ENCODE data around the gene CAMK2D.
"Not testable (repeated sequence)": the region's sequence is repeated elsewhere in the genome, so short reads cannot be mapped to it uniquely, and the experiment has no call there.

Gene CAMK2D

DNA sequence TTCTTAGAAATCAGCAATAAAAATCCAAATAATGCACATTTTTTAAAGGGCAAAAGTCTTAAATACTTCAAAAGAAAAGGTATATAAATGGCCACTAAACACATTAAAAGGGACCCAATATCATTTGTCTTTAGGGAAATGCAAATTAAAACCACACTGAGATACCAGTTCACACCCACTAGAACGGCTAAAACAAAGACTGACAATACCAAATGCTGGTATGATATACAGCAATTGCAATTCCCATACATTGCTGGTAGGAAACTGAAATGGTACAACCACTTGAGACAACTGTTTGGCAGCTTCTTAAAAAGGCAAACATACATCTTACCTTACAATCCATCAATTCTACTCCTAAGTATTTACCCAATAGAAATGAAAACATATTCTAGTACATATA lies 33.7 kb downstream of the CAMK2D start:
- TF ChIP-seq, protein P1, sequence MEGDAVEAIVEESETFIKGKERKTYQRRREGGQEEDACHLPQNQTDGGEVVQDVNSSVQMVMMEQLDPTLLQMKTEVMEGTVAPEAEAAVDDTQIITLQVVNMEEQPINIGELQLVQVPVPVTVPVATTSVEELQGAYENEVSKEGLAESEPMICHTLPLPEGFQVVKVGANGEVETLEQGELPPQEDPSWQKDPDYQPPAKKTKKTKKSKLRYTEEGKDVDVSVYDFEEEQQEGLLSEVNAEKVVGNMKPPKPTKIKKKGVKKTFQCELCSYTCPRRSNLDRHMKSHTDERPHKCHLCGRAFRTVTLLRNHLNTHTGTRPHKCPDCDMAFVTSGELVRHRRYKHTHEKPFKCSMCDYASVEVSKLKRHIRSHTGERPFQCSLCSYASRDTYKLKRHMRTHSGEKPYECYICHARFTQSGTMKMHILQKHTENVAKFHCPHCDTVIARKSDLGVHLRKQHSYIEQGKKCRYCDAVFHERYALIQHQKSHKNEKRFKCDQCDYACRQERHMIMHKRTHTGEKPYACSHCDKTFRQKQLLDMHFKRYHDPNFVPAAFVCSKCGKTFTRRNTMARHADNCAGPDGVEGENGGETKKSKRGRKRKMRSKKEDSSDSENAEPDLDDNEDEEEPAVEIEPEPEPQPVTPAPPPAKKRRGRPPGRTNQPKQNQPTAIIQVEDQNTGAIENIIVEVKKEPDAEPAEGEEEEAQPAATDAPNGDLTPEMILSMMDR (IDR thresholded peaks at IDR 0.05; ENCODE audit: low read depth, low read length, missing control alignments): no peak

DNA sequence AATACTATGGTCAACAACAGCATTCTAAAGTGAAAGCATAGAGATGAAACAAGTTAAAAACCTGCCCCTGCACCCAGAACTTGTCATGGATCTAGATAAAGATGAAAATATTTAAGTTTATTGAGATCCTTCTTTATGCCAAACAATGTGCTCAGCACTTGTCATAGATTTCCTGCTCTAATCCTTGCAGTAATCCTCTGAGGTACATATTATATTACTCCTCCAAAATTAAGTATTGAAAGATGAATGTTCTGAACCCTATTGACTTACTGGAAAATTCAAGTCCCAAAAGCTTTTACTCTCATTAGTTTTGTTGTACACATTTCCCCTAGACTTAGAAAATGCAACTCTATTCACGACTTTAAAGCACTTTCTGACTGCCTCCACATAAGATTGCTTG lies 35.6 kb downstream of the CAMK2D start:
- DNase-seq (ENCODE audit: extremely low read depth, low read depth): no peak
- TF ChIP-seq, protein P1 (IDR thresholded peaks at IDR 0.05; ENCODE audit: low read depth, low read length, missing control alignments): no peak
- H3K4me3 ChIP-seq (replicated peaks; ENCODE audit: low read depth, low read length): no peak overlapping the region

More for the DNA sequence above, 33.7 kb downstream of the CAMK2D start:
- no peak overlapping the region for H3K4me3 ChIP-seq (replicated peaks; ENCODE audit: low read depth, low read length)
- DNase-seq (ENCODE audit: extremely low read depth, low read depth): no peak

DNA sequence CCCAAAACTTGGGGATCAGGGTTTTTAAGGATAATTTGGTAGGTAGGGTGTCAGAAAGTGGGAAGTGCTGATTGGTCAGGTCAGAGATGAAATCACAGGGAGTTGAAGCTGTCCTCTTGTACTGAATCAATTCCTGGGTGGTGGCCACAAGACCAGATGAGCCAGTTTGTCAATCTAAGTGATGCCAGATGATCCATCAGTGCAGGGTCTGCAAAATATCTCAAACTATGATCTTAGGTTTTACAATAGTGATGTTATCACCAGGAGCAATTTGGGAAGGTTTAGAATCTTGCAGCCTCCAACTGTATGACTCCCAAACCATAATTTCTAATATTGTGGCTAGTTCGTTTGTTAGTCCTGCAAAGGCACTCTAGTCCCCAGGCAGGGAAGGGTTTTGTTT lies 43.3 kb downstream of the CAMK2D start:
- H3K4me3 ChIP-seq (replicated peaks; ENCODE audit: low read depth, low read length): no peak overlapping the region
- DNase-seq (ENCODE audit: extremely low read depth, low read depth): no peak
- TF ChIP-seq, protein P1 (IDR thresholded peaks at IDR 0.05; ENCODE audit: low read depth, low read length, missing control alignments): no peak

DNA sequence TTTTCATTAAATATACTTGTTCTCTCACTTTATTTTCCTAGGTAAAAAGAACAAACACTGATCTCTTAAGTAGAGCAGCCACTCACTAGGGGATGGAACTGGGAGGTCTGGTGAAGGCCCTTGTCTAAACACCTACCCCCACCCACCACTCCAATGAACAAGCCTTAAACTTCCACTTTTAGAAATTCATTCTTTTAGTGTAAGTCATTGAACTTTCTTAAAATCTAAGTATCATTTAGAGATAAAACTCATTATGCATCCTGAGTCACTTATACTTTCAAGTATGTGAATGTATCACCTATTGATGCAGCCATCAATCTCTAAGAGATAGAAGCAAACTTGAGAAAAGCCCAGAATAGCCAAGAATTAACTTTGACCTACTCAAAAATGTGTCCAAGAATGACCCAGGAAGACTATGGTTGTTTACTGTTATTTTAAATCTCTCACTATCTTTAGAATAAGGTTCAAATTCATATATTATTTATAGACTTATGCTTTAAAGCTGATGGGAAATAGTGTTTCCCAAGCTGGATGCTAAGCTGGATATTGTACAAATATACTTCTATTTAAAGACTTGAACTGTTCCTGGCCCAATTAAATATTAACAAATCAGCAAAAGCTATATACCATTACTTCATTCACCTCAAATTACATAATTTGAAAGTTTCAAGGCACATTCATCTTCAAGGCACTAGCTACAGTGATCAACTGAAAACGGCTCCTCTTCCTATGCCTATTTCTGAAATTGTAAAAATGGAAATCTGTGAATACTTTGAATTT lies 49.5 kb downstream of the CAMK2D start:
- no peak for DNase-seq (ENCODE audit: extremely low read depth, low read depth)

DNA sequence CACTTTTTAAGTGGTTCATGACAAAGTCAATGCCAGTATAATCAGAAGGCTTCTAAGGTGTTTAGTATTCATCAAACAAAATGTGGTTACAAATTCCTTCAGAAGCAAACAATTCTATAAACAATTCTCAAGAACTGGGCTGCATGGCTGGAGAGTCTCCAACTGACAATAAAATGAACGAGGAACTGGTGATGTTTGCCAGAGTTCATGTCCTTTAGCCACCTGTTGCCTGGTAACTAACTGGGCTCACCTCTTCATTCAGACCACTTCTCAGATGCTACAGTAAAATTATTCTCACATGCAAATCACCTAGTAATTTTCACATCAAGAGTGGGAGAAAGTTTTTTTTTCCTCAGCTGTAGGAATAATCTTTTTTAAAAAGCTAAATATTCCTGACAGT lies 53.3 kb downstream of the CAMK2D start:
- no peak for DNase-seq (ENCODE audit: extremely low read depth, low read depth)
- no peak overlapping the region for H3K4me3 ChIP-seq (replicated peaks; ENCODE audit: low read depth, low read length)
- TF ChIP-seq, protein P1 (IDR thresholded peaks at IDR 0.05; ENCODE audit: low read depth, low read length, missing control alignments): no peak

More for the DNA sequence above, 49.5 kb downstream of the CAMK2D start:
- TF ChIP-seq, protein P1 (IDR thresholded peaks at IDR 0.05; ENCODE audit: low read depth, low read length, missing control alignments): no peak
- no peak overlapping the region for H3K4me3 ChIP-seq (replicated peaks; ENCODE audit: low read depth, low read length)

DNA sequence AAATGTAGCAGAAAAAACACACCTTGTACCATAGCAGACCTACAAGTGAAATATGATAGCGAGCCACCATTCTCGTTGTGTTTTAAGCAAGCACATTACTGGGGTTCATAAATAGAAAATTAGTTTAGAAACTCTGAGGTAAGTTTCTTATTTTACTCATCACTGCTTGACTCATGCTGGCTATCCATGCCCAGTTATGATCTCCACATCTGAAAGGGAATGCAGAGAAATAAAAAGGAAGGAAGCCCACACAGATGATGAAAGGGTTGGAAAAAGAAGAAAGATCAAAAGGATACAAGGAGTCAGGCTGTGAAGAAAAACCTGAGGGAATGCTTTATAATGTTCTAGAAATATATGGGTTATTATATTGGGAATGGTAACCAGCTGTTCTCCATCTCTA lies 54.5 kb downstream of the CAMK2D start:
- TF ChIP-seq, protein P1 (IDR thresholded peaks at IDR 0.05; ENCODE audit: low read depth, low read length, missing control alignments): no peak
- no peak overlapping the region for H3K4me3 ChIP-seq (replicated peaks; ENCODE audit: low read depth, low read length)
- DNase-seq (ENCODE audit: extremely low read depth, low read depth): no peak

DNA sequence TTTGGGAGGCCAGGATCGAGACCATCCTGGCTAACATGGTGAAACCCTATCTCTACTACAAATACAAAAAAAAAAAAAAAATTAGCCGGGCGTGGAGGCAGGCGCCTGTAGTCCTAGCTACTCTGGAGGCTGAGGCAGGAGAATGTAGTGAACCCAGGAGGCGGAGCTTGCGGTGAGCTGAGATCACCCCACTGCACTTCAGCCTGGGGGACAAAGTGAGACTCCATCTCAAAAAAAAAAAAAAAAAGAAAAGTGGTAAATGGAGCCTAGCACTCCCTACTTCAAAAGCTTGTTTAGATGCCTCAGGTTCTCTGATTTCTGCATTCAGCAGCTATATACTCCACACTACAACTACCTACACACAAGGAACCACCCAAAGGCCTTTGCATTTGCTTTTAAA lies 56.4 kb downstream of the CAMK2D start:
- not testable (repeated sequence) for DNase-seq (ENCODE audit: extremely low read depth, low read depth); H3K4me3 ChIP-seq (replicated peaks; ENCODE audit: low read depth, low read length)

DNA sequence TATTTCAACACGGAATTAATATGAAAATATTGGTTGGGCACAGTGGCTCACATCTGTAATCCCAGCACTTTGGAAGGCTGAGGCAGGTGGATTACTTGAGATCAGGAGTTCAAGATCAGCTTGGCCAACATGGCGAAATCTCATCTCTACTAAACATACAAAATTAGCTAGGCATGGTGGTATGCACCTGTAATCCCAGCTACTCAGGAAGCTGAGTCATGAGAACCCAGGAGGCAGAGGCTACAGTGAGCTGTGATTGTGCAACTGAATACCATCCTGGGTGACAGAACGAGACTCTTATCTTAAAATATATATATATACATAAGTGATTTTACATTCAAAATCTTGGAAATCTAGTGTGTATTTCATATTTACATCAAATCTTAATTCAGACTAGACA lies 58.9 kb downstream of the CAMK2D start:
- not testable (repeated sequence) for DNase-seq (ENCODE audit: extremely low read depth, low read depth)

More for the DNA sequence above, 58.9 kb downstream of the CAMK2D start:
- H3K4me3 ChIP-seq (replicated peaks; ENCODE audit: low read depth, low read length): not testable (repeated sequence)
